ENCODE measurements around the gene IL15RA.

IL15RA gene, protein sequence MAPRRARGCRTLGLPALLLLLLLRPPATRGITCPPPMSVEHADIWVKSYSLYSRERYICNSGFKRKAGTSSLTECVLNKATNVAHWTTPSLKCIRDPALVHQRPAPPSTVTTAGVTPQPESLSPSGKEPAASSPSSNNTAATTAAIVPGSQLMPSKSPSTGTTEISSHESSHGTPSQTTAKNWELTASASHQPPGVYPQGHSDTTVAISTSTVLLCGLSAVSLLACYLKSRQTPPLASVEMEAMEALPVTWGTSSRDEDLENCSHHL

DNA sequence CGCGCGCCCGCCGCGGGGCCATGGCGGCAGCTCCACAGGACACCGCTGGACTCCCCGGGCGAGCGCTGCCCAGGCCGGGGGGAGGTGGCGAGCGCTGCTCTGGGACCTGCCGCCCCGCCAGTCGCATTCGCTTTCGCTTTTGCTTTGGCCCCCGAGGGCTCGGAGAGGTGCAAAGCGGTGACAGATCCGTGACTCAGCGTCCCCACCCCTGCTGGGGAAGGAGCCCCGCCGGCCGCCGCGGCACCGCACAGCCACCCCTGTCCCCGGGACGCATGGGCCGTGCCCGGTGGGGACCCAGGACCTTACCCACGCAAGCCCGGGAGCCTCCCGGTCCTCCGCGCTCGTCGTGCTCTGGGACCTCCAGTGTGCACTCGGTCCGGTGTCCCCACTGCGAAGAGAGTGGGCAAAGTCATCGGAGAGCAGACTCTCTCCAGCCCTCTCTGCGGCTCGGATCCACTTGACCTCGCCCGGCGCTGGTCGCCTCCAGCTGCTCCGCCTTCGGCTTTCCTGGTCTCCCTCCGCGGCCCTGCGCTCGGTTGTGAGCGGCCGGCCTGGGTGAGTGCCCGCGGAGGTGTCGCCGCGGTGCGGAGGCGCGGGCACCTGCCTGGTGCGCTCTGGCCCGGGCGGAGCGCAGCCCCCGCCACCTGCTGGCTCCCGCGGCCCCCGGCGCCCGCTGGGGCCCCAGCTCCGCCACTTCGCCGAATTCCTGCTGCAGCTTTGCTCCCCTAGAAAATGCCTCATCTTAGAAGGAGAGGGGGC is at the start of gene IL15RA:
TSS of gene IL15RA (minus strand) at position 73 of the 759 bp plus-strand sequence. CDS start at position 22, 51 bp downstream.
- DNase-seq = no peak

DNA sequence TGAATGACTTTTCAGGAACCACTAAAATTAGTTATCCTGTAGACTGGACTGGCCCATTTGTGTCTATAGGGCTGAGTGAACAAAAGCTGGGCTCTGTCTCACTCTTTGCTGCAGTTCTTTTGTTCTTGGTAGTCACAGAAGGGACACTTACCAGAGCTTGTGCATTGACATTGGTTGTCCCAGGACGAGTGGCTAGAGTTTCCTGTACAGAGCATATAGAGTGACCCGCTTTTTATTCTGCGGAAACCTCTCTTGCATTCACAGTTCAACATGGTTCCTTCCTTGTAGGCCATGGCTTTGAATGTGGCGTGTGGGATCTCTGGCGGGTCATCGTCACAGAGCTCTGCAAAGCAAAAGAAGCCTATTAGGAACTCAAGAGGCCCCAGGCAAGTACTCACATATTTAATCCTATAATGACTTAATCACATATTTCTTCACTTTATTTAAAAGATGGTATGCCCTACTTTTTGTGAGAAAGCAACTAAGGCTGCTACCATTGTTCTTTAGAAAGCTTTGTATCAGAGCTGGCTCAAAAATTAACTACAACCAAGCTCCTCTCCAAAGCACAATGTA is 48.4 kb upstream of the IL15RA start:
- no peak for DNase-seq

DNA sequence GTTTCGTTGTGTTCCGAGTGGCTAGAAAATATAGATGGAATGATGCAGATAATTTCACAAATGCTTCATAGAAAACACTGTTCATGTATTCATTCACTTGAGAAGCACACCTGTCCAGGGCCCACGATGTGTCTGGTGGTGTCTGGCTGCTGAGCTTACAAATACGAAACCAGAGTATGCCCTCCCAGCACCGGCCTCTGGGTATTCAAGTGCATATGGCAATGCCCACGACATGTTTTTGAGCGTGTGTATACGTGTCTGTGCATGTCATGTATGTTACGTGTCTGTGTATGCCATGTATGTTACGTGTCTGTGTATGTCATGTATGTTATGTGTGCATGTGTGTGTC is 47.0 kb upstream of the IL15RA start:
- no peak for DNase-seq

DNA sequence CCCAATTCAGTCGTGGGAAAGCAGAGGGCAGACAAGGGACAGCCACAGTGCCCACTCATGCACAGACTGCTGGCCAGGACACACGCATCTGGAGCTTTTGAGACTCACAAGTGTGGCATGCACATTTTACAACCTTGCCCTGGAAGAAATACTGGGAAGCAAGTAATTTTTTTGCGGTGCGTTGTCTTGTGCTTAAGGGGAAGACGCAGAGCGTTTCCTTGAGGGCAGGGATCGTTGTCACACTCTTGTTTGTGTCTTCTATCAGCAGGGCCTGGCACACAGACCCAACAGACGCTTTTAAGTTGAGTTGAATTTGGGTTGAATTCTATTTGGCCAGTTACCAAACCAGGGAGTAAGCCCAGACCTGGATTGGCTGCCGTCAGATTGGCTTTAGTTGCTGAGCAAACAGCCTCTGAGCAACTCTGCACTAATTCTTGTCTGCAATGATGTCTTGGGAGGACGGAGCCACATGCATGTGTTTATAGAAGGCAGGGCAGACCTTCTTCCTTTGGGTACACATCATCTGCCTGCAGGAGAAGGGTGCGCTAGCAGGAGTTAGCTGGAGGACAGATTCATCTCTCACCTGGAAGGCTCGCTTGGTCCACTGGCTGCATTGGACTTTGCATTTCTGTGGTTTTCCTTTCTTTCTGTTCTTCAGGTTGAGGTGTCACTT is 46.5 kb upstream of the IL15RA start:
- no peak for DNase-seq

DNA sequence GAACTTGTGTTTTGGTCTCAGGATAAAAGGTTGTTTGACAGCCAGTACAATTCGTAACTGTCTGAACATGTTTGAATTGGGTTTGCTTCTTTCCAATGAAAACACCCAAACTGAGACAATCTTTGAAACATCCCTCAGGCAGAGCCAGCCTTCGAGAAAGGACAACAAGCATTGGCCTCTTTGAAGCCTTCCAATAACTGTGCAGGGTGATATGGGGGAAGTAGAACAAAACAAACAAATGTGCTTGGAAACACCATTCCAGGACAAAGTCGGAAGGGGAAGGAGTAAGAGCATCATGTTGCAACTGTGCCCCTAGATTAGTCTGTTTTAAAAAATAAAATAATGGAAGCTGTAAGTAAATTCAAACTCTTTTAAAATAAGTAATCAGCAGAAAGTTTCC is 45.3 kb upstream of the IL15RA start:
- no peak for DNase-seq

DNA sequence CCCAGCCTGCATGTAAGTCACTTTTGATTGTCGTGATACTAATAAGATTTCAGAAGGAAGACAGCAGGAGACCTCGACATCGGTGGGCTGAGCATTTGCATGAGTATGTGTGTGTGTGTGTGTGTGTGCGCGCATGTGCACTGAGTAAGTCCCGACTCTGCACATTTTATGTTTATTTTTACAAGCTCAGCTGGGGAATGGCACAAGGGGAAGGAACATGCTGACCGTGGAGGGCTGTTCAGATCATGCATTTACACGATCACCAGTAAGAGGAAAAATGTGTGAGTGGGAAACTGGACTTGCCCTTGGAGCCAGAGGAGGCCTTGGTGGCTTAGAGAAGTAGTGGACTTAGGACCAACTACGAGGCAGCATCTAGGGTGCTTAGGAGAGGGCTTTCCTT is 43.5 kb upstream of the IL15RA start:
- DNase-seq = no peak

DNA sequence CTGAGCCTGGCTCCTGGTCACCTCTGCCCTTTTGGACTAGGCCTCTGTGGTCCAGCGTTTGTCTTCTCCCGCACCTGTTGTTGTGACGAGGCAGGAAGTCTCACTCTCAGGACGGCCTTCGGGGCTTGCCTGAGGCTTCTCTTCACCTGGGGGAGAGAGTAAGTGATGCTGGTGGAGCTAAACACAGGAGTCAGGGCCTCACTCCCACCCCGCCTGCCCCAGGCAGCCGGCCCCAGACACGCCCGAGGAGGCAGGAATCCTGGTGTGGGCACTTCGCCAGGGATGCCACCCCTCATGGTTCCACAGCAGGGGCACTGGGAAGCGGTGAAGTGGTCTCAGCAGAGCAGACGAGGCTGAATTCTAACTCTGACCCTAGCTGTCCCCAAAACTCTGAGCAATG is 42.5 kb upstream of the IL15RA start:
- no peak for DNase-seq

DNA sequence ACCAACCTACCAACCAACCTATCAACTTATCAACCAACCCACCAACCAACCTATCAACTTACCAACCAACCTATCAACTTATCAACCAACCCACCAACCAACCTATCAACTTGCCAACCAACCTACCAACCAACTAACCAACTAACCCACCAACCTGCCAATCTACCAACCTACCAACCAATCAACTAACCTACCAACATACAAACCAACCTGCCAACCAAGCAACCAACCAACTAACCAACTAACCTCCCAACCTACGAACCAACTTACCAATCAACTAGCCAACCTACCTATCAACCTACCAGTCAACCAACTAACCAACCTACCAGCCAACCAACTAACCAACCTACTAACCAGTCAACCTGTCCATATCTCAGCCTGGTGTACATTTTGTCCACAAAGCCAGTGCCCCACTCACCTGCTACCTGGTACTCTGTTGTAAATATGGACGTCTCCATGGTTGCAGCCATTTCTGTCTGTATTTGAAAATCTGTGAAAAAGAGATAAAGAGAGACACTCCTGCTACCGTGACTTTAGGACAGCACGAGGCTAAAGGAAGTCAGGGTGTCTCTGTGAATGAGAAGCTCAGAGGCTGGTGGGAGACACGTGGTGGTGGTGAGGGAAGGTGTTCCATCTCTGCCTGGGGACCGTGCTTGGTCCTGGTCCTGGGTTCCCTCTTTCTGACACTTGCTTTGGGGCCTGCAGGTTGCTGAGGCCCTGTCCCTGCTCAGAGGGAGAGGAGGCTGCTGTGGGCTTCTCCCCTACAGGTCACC is 41.9 kb upstream of the IL15RA start:
- no peak for DNase-seq

DNA sequence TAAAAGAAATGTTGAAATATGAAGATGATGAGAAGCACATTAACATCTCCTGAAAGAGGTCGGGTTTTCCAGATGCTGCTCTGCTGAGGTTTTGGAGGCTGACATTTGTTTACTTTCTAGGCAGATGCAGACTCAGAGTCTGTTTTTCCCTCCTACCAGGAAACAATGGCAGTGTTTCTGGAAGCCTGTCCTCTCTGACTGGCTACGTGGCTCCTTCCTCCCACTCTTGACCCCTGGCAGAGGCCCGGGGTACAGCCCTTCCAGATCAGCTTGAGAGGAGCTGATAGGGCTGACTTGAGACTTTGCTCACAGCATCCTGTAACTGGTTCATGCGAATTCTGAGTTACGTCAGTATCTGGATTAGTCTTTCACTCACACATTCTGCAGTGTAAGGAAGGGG is 41.1 kb upstream of the IL15RA start:
- DNase-seq = no peak

DNA sequence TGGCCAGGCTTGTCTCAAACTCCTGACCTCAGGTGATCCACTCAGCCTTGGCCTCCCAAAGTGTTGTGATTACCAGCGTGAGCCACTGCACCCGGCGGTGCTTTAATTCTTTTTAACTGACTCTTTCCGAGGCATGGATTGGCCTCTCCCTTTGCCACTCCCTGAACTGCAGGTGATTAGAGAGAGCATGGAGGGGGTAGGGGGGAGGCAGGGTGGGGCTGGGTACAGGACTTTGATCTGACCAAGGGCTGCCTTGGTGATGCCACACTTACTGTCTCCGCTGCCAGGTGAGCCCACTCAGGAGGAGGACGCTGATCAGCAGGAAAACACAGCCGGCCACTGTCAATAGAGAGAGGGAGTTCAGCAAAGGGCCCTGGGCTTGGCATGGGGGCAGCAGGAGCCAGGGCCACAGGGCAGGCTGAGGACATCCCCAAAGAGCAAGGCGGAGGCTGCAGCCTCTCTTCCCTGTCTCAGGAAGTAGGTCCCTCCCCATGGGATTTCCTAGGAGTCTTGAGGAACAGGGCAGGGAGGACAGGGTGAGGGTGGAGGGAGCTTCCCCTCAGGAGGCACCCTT is 40.5 kb upstream of the IL15RA start:
- no peak for DNase-seq

DNA sequence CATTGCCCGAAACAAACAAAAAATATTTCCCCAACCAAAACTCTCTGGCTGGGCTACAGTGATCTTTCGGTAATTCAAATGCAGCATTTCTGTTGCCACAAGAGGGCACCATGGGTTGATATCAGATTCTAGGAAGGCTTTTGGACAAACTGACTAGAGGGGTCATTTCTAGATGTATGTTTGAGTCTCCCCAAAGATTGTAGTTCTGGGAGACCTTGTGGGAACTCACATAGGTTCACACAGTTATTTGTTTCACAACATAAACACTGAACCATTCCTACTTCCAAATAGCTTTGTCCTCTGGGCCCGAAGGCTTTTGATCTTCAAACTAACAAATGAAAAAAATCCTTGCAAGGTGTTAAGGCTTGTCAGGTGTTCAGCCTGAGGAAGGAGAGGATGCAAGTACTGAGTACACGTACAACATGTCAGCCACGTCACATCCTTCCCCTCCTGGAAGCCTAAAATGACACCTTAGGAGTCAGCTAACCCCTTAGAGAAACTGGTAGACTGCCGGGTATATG is 37.0 kb upstream of the IL15RA start:
- DNase-seq = peak; percentile 3

DNA sequence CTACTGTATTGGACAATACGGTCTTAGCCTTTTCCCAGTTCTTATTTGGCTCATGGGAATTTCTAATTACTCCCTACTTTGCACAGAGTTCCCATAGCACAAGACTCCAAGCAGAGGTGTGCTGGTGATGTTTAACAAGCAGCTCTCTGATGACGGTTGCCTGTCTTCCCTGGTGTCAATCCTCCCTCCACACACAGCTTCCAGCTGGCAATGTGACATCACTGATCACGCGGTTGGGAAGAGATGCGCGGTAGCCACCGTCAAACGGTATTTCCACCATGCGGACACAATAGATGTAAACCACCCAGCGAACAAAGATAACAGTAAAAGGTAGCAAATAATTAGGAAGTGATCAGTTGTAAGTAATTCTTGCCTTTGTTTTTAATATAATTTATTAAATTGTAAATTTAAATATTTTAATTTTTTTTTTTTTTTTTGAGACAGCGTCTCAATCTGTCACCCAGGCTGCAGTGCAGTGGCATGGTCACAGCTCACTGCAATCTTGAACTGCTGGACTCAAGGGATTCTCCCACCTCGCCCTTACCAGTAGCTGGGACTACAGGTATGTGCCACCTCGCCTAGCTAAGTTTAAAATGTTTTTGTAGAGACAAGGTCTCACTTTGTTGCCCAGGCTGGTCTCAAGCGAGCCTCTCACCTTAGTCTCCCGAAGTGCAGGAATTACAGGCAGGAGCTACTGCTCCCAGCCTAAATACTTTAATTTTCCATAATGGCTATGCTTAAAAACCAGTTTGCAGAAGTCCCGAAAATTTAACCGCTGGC is 36.3 kb upstream of the IL15RA start:
- no peak for DNase-seq

DNA sequence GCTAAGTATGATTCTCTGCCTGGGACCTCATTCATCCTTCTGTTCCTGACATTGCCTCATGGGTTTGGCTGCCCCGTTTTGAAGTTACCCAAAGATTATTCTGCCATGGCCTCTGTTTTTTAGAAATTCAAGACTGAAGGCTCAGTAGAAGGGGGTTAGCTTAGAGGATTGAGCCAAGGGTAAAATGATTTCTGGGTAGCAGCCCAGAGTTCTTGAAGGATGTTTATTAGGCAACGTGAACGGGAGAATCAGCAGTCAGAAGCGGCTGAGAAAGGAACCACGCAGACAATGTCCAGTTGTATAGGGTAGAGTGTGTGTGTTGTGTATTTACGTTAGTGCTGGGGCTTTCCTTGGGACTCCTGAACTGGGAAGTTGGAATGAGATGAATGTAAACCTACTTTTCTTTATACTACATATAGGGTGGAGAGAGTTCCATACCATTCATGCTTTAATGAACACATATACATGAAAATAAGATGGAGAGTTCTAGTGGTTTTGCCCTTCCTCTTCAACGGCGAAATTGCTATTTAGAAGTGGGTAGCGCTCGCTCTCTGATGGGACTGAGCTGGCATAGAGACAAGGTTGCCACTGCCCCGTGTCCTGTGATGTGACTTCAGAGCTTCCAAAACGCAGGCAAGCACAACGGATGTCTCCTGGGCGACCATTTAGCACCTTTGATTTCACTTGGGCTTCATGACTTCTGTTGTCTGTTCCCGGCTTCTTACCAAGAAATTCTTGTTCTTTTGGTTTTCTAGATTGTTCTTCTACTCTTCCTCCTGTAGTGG is 35.0 kb upstream of the IL15RA start:
- DNase-seq = no peak

DNA sequence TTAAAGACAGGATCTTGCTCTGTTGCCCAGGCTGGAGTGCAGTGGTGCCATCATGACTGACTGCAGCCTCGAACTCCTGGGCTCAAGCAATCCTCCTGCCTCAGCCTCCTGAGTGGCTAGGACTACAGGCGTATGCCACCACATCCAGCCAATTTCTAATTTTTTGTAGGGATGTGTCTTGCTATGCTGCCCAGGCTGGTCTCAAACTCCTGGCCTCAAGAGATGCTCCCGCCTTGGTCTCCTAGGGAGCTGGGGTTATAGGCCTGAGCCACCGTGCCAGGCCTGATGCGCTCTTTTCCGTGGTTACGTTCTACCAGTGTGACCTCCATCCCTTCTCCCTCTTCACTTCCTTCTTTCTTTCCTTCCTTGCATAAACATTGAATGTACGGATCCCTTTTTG is 34.2 kb upstream of the IL15RA start:
- no peak for DNase-seq

DNA sequence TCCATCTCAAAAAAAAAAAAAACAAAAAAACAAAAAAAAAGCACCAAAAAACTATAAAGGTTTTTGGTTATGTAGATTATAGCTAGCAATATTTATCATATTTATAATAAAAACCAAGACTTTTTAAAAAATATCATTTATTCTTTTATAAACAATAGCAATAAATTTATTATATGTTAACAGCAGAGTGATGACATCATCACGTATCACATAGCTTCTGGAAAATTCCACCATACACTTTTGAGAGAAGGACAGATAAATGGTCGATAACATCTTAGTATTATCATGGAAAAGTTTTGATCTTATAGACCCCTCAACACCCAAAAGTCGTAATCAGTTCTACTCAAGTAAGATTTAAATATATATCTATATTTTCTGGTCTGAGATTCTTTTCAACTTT is 33.2 kb upstream of the IL15RA start:
- DNase-seq = no peak

DNA sequence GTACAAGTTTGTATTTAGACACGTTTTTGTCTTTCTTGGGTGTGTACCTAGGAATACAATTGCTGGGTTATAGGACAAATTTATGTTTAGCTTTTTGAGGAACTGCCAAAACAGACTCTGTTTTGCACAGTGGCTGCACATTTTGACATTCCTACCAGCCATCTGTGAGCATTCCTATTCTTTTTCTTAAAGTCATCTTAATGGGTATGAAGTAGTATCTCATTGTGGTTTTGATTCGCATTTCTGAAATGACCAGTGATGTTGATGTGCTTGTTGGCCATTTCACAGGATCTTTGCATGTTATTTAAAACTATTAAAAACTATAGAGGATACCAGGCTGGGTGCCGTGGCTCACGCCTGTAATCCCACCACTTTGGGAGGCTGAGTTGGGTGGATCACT is 32.6 kb upstream of the IL15RA start:
- DNase-seq = no peak

DNA sequence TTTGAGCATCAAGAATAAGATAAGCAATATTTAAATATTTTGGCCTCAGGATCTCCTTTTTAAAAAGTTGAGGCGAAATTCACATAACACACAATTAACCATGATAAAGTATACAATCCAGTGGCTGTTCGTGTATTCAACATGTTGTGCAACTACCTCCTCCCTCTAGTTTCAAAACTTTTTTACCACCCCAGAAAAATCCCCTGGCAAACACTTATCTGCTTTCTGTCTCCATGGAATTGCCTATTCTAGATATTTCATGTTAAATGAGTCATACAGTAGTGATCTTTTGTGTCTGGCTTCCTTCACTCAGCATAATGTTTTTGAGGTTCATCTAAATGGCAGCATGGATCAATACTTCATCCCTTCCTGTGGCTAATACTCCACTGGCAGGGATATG is 31.8 kb upstream of the IL15RA start:
- DNase-seq = no peak

DNA sequence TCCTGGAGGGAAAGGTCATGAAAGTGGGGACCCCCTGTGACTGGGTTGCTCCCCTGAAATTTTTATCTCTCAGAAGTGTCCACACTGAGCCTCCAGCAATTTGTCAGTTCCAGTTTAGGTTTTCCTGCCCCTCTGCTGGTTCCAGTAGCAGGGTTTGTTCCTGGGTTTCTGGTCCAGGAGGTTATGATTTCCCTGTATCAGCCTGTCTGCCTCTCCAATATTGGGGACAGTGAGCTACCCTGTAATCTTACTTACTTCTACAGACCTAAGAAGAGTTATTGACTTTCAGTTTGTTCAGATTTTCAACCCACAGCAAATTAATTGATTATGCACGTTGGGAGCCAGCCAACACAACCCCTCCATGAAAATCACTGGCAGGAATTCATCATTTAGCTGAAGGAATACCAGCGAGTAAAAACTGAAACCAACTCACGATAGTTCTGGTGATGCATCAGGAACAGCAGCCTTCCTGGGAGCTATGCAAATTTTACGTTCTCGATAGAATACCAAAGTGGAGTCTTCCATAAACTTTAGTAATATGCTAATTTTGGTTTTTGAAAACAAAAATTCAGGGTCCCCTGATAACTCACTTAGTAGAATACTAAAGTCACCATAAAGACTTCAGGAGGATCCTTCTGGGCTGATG is 31.3 kb upstream of the IL15RA start:
- DNase-seq = no peak

DNA sequence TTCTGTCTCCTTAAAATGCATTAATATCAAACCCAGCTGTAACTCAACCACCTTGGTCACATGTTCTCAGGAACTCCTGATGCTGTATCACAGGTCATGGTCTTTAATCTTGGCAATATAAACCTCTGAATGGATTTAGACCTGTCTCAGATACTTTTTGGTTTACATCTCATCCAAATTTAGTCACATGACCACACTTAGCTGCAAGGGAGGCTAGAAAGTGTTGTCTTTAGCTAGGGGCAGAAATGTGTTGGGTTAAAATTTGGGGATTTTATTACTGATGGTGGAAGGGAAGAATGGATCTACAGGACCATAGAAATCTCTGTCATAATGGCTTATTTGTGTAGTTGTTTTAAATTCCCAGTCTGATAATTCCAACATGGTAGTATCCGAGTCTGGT is 29.6 kb upstream of the IL15RA start:
- no peak for DNase-seq

DNA sequence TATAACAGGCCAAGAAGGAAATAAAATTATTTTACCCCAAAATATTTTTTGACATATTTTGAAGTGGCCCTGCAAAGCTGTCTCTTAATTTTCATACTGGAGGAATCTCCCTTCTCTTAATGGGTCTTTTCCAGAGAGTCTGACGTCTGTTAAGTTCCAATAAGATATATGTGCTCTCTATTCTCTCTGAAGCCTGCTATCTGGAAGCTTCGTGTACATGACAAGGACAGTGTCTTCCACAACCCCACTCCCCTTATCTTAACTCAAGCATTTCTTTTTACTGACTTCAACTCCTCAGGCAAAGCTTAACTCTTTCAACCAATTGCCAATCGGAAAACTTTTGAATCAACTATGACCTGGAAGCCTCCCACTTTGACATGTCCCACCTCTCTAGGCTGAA is 29.2 kb upstream of the IL15RA start:
- no peak for DNase-seq
